Skeletal muscle cell (primary cell): Measurements from ENCODE around the gene NHLH1.
"Not testable (repeated sequence)": the region's sequence is repeated elsewhere in the genome, so short reads cannot be mapped to it uniquely, and the experiment has no call there.

ENCODE experiments used
- DNase-seq: peaks from one replicate; pipeline ENCODE4 v3.0.0-alpha.2; 2010; ENCODE audit warnings: low read depth
- H3K4me3 ChIP-seq: 2 replicates; pipeline ENCODE4 v1.5.1; 2011; ENCODE audit warnings: low read depth, mild to moderate bottlenecking, control low read depth, low read length, moderate library complexity

The NHLH1 gene

GRCh38 chr1:160374306-160375110 lies 7.6 kb downstream of the NHLH1 start:
- no peak overlapping the region for H3K4me3 ChIP-seq
- DNase-seq, result no peak

GRCh38 chr1:160375788-160376524 lies 9.1 kb downstream of the NHLH1 start:
- no peak for DNase-seq
- H3K4me3 ChIP-seq, result no peak overlapping the region

- H3K4me3 ChIP-seq, result no peak overlapping the region
- DNase-seq, result peak; percentile 22
These were observed 9.8 kb downstream of the NHLH1 start for GRCh38 chr1:160376525-160377131.

- H3K4me3 ChIP-seq, result no peak overlapping the region
- DNase-seq, result peak; percentile 29
These were observed 10.8 kb downstream of the NHLH1 start for GRCh38 chr1:160377585-160378206.

GRCh38 chr1:160384812-160385211 lies 17.9 kb downstream of the NHLH1 start:
- H3K4me3 ChIP-seq, DNase-seq: not testable (repeated sequence)

GRCh38 chr1:160388406-160388805 lies 21.5 kb downstream of the NHLH1 start:
- not testable (repeated sequence) for H3K4me3 ChIP-seq, DNase-seq

GRCh38 chr1:160394673-160395072 lies 27.8 kb downstream of the NHLH1 start:
- DNase-seq, result no peak
- H3K4me3 ChIP-seq, result no peak overlapping the region

GRCh38 chr1:160397651-160398050 lies 30.8 kb downstream of the NHLH1 start:
- no peak overlapping the region for H3K4me3 ChIP-seq
- no peak for DNase-seq

- DNase-seq, result no peak
- H3K4me3 ChIP-seq, result no peak overlapping the region
These were observed 32.0 kb downstream of the NHLH1 start for GRCh38 chr1:160398823-160399222.

- DNase-seq, result no peak
- peak overlapping the region; percentile 48 for H3K4me3 ChIP-seq
These were observed 32.8 kb downstream of the NHLH1 start for GRCh38 chr1:160399544-160400222.

- no peak for DNase-seq
These were observed 33.4 kb downstream of the NHLH1 start, which contains the start of gene VANGL2 for GRCh38 chr1:160400223-160400645. TSS of gene VANGL2 (plus strand) at chr1:160400564. CDS start at chr1:160415838, 15,274 bp downstream.

GRCh38 chr1:160400646-160401486 lies 34.0 kb downstream of the NHLH1 start:
- DNase-seq, result no peak
- peak overlapping the region; percentile 59 for H3K4me3 ChIP-seq

More at GRCh38 chr1:160400223-160400645, 33.4 kb downstream of the NHLH1 start, which contains the start of gene VANGL2:
- H3K4me3 ChIP-seq, result peak within 1 kb of the TSS; percentile 59

GRCh38 chr1:160401487-160401805 lies 34.6 kb downstream of the NHLH1 start:
- DNase-seq, result no peak
- peak overlapping the region; percentile 59 for H3K4me3 ChIP-seq

- no peak overlapping the region for H3K4me3 ChIP-seq
- DNase-seq, result no peak
These were observed 35.3 kb downstream of the NHLH1 start for GRCh38 chr1:160402001-160402795.

- no peak for DNase-seq
- H3K4me3 ChIP-seq, result no peak overlapping the region
These were observed 36.4 kb downstream of the NHLH1 start for GRCh38 chr1:160403244-160403643.

- no peak for DNase-seq
- H3K4me3 ChIP-seq, result no peak overlapping the region
These were observed 37.2 kb downstream of the NHLH1 start for GRCh38 chr1:160404094-160404493.

GRCh38 chr1:160405331-160405877 lies 38.5 kb downstream of the NHLH1 start:
- H3K4me3 ChIP-seq, result no peak overlapping the region
- DNase-seq, result no peak
